ENCODE results near the gene KRTAP12-1. TPM values are rescaled to one million over a fixed set of nuclear protein-coding genes. Genes with fewer than 3 reads are reported as not detected.

KRTAP12-1 gene
- total and polyA plus RNA-seq, 3 donors from 2014 or later = not detected

DNA sequence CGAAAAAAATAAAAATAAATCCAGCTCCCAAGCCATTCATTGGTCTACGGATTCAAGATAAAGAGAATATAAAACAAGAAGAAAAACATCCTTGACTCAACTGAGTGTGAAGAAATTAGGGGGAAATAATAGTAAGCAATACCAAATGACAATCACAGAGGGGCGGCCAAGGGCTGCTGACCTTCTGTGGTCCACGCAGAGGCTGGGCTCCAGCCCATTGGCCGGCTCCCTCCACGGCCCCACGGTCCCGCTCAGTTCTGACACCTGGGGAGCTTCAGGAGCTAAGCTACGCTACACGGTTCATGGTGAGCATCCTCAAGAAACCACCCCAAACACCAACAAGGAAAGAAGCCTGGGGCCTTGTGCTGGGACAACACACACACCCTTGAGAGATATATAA is 14.6 kb upstream of the KRTAP12-1 start:
- Histone ChIP-seq H3K36me3 (ENCODE audit: low read depth, missing control alignments) (no peaks in the 10 kb centered on the region), H3K4me3 (no peak overlapping the region), H3K9me3 (no peaks in the 10 kb centered on the region), H3K4me1 (no peaks in the 10 kb centered on the region), H3K27me3 (no peaks in the 10 kb centered on the region), H3K27ac (no peak overlapping the region)
- TF ChIP-seq CTCF (IDR thresholded peaks at IDR 0.05) (no peak), POLR2A (IDR thresholded peaks at IDR 0.05) (no peak)
- DNase-seq = peak; percentile 4
- intact Hi-C loops (cut with DNase I; ENCODE audit: low total_unique reads) = no loop called here
- WGBS, 2 donors = 60 to 70% methylated on average over 10 of the region's 10 CpGs

- WGBS, 2 donors = 83 to 89% methylated on average over 6 to 8 of the region's 8 CpGs
- Histone ChIP-seq H3K36me3 (ENCODE audit: low read depth, missing control alignments) (no peaks in the 10 kb centered on the region), H3K9me3 (no peaks in the 10 kb centered on the region), H3K4me1 (no peaks in the 10 kb centered on the region), H3K27ac (no peak overlapping the region), H3K4me3 (no peak overlapping the region), H3K27me3 (no peaks in the 10 kb centered on the region)
- intact Hi-C loops (cut with DNase I; ENCODE audit: low total_unique reads) = no loop called here
- peak; percentile 7 for DNase-seq
- TF ChIP-seq POLR2A (IDR thresholded peaks at IDR 0.05) (no peak), CTCF (IDR thresholded peaks at IDR 0.05) (no peak)
Observed at GRCh38 chr21:44695641-44696040, 13.7 kb upstream of the KRTAP12-1 start.

GRCh38 chr21:44695184-44695583 is 13.2 kb upstream of the KRTAP12-1 start:
- intact Hi-C loops (cut with DNase I; ENCODE audit: low total_unique reads) = no loop called here

DNA sequence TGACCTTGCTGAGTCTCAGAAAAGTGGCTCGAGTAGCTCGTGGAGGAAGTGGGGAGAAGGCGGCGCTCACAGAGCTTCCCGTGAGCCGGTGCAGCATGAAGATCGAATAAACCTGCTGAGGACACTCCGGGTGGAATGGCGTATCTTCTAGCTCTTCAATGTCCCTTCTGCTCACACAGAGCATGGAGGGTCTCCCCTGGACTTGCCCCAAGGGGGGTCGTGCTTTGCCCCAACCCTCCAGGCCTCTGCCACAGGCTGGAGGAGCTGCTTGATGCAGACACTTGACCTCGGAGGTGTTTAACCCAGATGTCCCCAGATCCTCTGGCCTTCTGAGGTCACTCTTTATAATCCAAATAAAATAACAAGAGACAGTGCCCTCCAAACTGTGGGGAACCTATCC is 12.8 kb upstream of the KRTAP12-1 start:
- Histone ChIP-seq H3K4me3 (no peak overlapping the region), H3K4me1 (no peaks in the 10 kb centered on the region), H3K9me3 (no peaks in the 10 kb centered on the region), H3K27ac (no peak overlapping the region), H3K27me3 (no peaks in the 10 kb centered on the region), H3K36me3 (ENCODE audit: low read depth, missing control alignments) (no peaks in the 10 kb centered on the region)
- TF ChIP-seq CTCF (IDR thresholded peaks at IDR 0.05) = no peak
- no peak for TF ChIP-seq POLR2A (IDR thresholded peaks at IDR 0.05)
- intact Hi-C loops (cut with DNase I; ENCODE audit: low total_unique reads) = no loop called here
- WGBS, 2 donors = 76 to 82% methylated on average over 9 to 11 of the region's 11 CpGs
- peak; percentile 7 for DNase-seq

More at GRCh38 chr21:44695184-44695583, 13.2 kb upstream of the KRTAP12-1 start:
- Histone ChIP-seq H3K36me3 (ENCODE audit: low read depth, missing control alignments) (no peaks in the 10 kb centered on the region), H3K4me1 (no peaks in the 10 kb centered on the region), H3K9me3 (no peaks in the 10 kb centered on the region), H3K27ac (no peak overlapping the region), H3K4me3 (no peak overlapping the region), H3K27me3 (no peaks in the 10 kb centered on the region)
- 73 to 81% methylated on average over 8 of the region's 8 CpGs for WGBS, 2 donors
- no peak for TF ChIP-seq POLR2A (IDR thresholded peaks at IDR 0.05)
- TF ChIP-seq CTCF (IDR thresholded peaks at IDR 0.05) = no peak
- DNase-seq = peak; percentile 11

DNA sequence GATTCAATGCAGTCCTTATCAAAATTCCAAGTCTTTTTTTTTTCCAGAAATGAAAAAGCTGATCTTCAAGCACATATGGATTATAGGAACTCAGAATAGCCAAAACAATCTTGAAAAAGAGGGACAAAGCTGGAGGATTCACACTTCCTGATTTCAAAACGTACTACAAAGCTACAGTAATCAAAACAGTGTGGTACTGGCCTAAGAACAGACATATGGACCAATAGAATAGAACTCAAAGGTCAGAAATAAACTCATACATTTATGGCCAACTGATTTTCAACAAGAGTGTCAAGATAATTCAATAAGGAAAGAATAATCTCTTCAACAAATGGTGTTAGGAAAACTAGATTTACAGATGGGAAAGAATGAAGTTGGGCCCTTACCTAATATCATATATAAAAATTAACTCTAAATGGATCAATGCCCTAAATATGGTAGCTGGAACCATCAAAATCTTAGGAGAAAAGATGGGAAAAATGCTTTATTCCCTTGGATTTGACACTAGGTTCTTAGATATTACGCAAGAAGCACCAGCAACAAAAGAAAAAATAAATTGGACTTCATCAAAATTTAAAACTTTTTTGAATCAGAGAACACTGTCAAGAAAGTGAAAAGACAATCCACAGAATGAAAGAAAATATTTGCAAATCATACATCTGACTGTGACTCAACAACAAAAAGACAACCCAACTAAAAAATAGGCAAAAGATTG is 11.0 kb upstream of the KRTAP12-1 start:
- Histone ChIP-seq H3K36me3 (ENCODE audit: low read depth, missing control alignments) (no peaks in the 10 kb centered on the region), H3K4me3 (no peak overlapping the region), H3K27ac (no peak overlapping the region), H3K9me3 (no peaks in the 10 kb centered on the region), H3K4me1 (no peaks in the 10 kb centered on the region), H3K27me3 (no peaks in the 10 kb centered on the region)
- DNase-seq = no peak
- 48 to 49% methylated on average over 2 of the region's 2 CpGs for WGBS, 2 donors
- intact Hi-C loops (cut with DNase I; ENCODE audit: low total_unique reads) = no loop called here
- TF ChIP-seq CTCF (IDR thresholded peaks at IDR 0.05) (no peak), POLR2A (IDR thresholded peaks at IDR 0.05) (no peak)

All from testis (tissue), 3 donors.